Peyer's patch (tissue), 4 donors: Measurements from ENCODE around the gene TTC38. TPM values are rescaled to one million over a fixed set of nuclear protein-coding genes. Genes with fewer than 3 reads are reported as not detected.
A peak's percentile ranks its signal among the peaks of the same experiment; 100 is the strongest.

Experiments used
- DNase-seq, 3 donors: peaks; one replicate each; pipeline ENCODE4 v3.0.0-alpha.2; 2017 to 2019
- H3K27ac ChIP-seq, 4 donors: fragments of 200-600 bp; sonication (generic); one replicate each; pipeline ENCODE4 v1.5.1; 2016 to 2019
- H3K27me3 ChIP-seq, 2 donors: fragments of 200-600 bp; sonication (generic); one replicate each; pipeline ENCODE4 v1.5.1; 2019
- H3K36me3 ChIP-seq, 3 donors: fragments of 200-600 bp; sonication (generic); one replicate each; pipeline ENCODE4 v1.5.1; 2016 to 2019
- H3K4me1 ChIP-seq, 4 donors: fragments of 200-600 bp; sonication (generic); one replicate each; pipeline ENCODE4 v1.5.1; 2016 to 2019
- H3K4me3 ChIP-seq, 4 donors: fragments of 200-600 bp; sonication (generic); 1 replicate in 3 of 4; 2 replicates in 1 of 4; pipeline ENCODE4 v1.5.1; 2016 to 2019; ENCODE audit warnings: mild to moderate bottlenecking in 1 of 4
- H3K9me3 ChIP-seq, 4 donors: fragments of 200-600 bp; sonication (generic); one replicate each; pipeline ENCODE4 v1.5.1; 2016 to 2019; ENCODE audit warnings: mild to moderate bottlenecking in 1 of 4
- CTCF ChIP-seq, 6 experiments: fragments of 450-650 bp in 4 of 6; fragments of 200-600 bp in 2 of 6; sonication (generic) in 1 of 6; IDR thresholded peaks; one replicate each; pipeline ENCODE4 v1.5.1; 2017 to 2019; ENCODE audit warnings: antibody characterized with exemption in 6 of 6, mild to moderate bottlenecking in 3 of 6, moderate library complexity in 1 of 6
- POLR2A ChIP-seq, 2 donors: fragments of 450-650 bp; IDR thresholded peaks; one replicate each; pipeline ENCODE4 v1.5.1; 2017; ENCODE audit warnings: antibody characterized with exemption in 2 of 2, mild to moderate bottlenecking in 2 of 2, moderate library complexity in 2 of 2
- total RNA-seq, 4 donors: library from RNA; depleted of rRNA; stranded (reverse); fragments of >200 nt; gene quantifications; one replicate each; pipeline ENCODE4 v1.1.0, GENCODE V29; 2016

TTC38 gene
- 100 to 1,000 TPM; 173 to 606 (median 587) TPM for total RNA-seq

- peak; percentile 68 to 96 (median 93) for DNase-seq
- Histone ChIP-seq H3K4me1 (peaks cover 0 to 35% (median 2%) of the 10 kb centered on the region in 4 donors), H3K27me3 (no peaks in the 10 kb centered on the region), H3K9me3 (no peaks in the 10 kb centered on the region), H3K4me3 (peak within 1 kb of the TSS; percentile 55 to 73 (median 67)), H3K27ac (peak within 1 kb of the TSS; percentile 75 to 89 (median 82)), H3K36me3 (peaks cover 0 to 23% (median 0%) of the 10 kb centered on the region in 3 donors)
- peak; percentile 77 to 90 for TF ChIP-seq POLR2A (IDR thresholded peaks at IDR 0.05)
- no peak for TF ChIP-seq CTCF (IDR thresholded peaks at IDR 0.05)
These were observed at the start of gene TTC38 for GRCh38 chr22:46267431-46268279. TSS of gene TTC38 (plus strand) at chr22:46268008. CDS start at chr22:46268040, 32 bp downstream.

- peak overlapping the region in 1 of 4 donors; percentile 50 for H3K27ac ChIP-seq
- TF ChIP-seq CTCF (IDR thresholded peaks at IDR 0.05) (no peak), POLR2A (IDR thresholded peaks at IDR 0.05) (no peak)
- H3K4me3 ChIP-seq, result no peak overlapping the region
- DNase-seq, result no peak
- no peaks in the 10 kb centered on the region for H3K9me3 ChIP-seq
- H3K4me1 ChIP-seq, result no peaks in the 10 kb centered on the region
- H3K36me3 ChIP-seq, result peaks cover 0 to 92% (median 3%) of the 10 kb centered on the region in 3 donors
- no peaks in the 10 kb centered on the region for H3K27me3 ChIP-seq
These were observed 48.2 kb upstream of the TTC38 start for GRCh38 chr22:46219636-46220035.

GRCh38 chr22:46220921-46221320 is 46.9 kb upstream of the TTC38 start:
- no peak for DNase-seq
- TF ChIP-seq POLR2A (IDR thresholded peaks at IDR 0.05) (no peak), CTCF (IDR thresholded peaks at IDR 0.05) (no peak)
- Histone ChIP-seq H3K27ac (no peak overlapping the region), H3K27me3 (no peaks in the 10 kb centered on the region), H3K9me3 (no peaks in the 10 kb centered on the region), H3K36me3 (peaks cover 0 to 92% (median 3%) of the 10 kb centered on the region in 3 donors), H3K4me1 (no peaks in the 10 kb centered on the region), H3K4me3 (no peak overlapping the region)

GRCh38 chr22:46224044-46224897 is 43.5 kb upstream of the TTC38 start:
- DNase-seq, result no peak
- H3K27ac ChIP-seq, result no peak overlapping the region

More at GRCh38 chr22:46224044-46224897, 43.5 kb upstream of the TTC38 start:
- no peaks in the 10 kb centered on the region for H3K4me1 ChIP-seq
- H3K9me3 ChIP-seq, result no peaks in the 10 kb centered on the region
- H3K4me3 ChIP-seq, result no peak overlapping the region
- no peak for TF ChIP-seq POLR2A (IDR thresholded peaks at IDR 0.05)
- no peak for TF ChIP-seq CTCF (IDR thresholded peaks at IDR 0.05)
- H3K36me3 ChIP-seq, result peaks cover 0 to 75% (median 0%) of the 10 kb centered on the region in 3 donors
- H3K27me3 ChIP-seq, result no peaks in the 10 kb centered on the region
